GM12874 (cell line): ENCODE measurements around the gene CSN2.

ENCODE experiments used
- CTCF ChIP-seq: IDR thresholded peaks from 2 replicates; pipeline ENCODE4 v1.5.1; 2011; ENCODE audit warnings: low read depth, mild to moderate bottlenecking, control low read depth, low read length, moderate library complexity; ENCODE audit not compliant: insufficient read depth

The CSN2 gene

GRCh38 chr4:69991016-69991415 is 25.5 kb upstream of the CSN2 start:
- TF ChIP-seq CTCF, result no peak

GRCh38 chr4:69986663-69987062 is 21.1 kb upstream of the CSN2 start:
- no peak for TF ChIP-seq CTCF

- TF ChIP-seq CTCF, result no peak
Observed at GRCh38 chr4:69984030-69984443, 18.5 kb upstream of the CSN2 start.

- no peak for TF ChIP-seq CTCF
Observed at GRCh38 chr4:69977582-69977981, 12.1 kb upstream of the CSN2 start.

- no peak for TF ChIP-seq CTCF
Observed at GRCh38 chr4:69974631-69975030, 9.1 kb upstream of the CSN2 start.

GRCh38 chr4:69970071-69970470 is 4.5 kb upstream of the CSN2 start:
- no peak for TF ChIP-seq CTCF

GRCh38 chr4:69957209-69957608 is 8.3 kb downstream of the CSN2 start:
- TF ChIP-seq CTCF, result no peak

- no peak for TF ChIP-seq CTCF
Observed at GRCh38 chr4:69951602-69952001, 13.9 kb downstream of the CSN2 start.
